Activated CD4-positive, alpha-beta T cell treated with anti-CD3 and anti-CD28 coated beads for 36 hours (primary cell): ENCODE data around the gene LFNG. TPM values are rescaled to one million over a fixed set of nuclear protein-coding genes. Genes with fewer than 3 reads are reported as not detected.

Source experiments
- ATAC-seq: fragments of 200-7000 bp; cut with Tn5 transposase; one replicate; pipeline ENCODE4 v1.10.0; 2021; ENCODE audit warnings: mild to moderate bottlenecking, moderate library complexity
- CTCF ChIA-PET: fragments of 350-600 bp; sonication (Branson Sonifier 250); formaldehyde crosslinking; loops from one replicate; lab custom pipeline; 2021; ENCODE audit warnings: antibody characterized with exemption; lab: Charles Lee
- POLR2A ChIA-PET: fragments of 350-600 bp; sonication (Branson Sonifier 250); formaldehyde crosslinking; loops from one replicate; lab custom pipeline; 2021; ENCODE audit warnings: antibody characterized with exemption, inconsistent platforms; lab: Charles Lee
- DNase-seq: peaks from one replicate; pipeline ENCODE4 v3.0.0-alpha.2; 2020
- H3K27ac Mint-ChIP-seq: one replicate; pipeline ENCODE4 v1.8.0; 2021; ENCODE audit warnings: mixed read lengths
- H3K27me3 Mint-ChIP-seq: one replicate; pipeline ENCODE4 v1.8.0; 2021; ENCODE audit warnings: mixed read lengths
- H3K36me3 Mint-ChIP-seq: one replicate; pipeline ENCODE4 v1.8.0; 2021; ENCODE audit warnings: low read depth, mixed read lengths
- H3K4me1 Mint-ChIP-seq: one replicate; pipeline ENCODE4 v1.8.0; 2021; ENCODE audit warnings: mixed read lengths
- H3K4me3 Mint-ChIP-seq: one replicate; pipeline ENCODE4 v1.8.0; 2021; ENCODE audit warnings: mild to moderate bottlenecking, moderate library complexity, mixed read lengths
- H3K9me3 Mint-ChIP-seq: one replicate; pipeline ENCODE4 v1.8.0; 2021; ENCODE audit warnings: low read depth, mixed read lengths
- intact Hi-C, 2 experiments: fragments of 100-400 bp; cut with DNase I in 1 of 2; cut with micrococcal nuclease in 1 of 2; formaldehyde crosslinking; loops; one replicate each; pipeline versions ENCODE4 v1.14.2 to v1.15.1; 2022 to 2024; cut with DNase I, micrococcal nuclease
- total RNA-seq, 2 experiments: library from RNA; stranded (reverse); gene quantifications; one replicate each; pipeline ENCODE4 v1.2.3, GENCODE V29; 2021

LFNG gene
- total RNA-seq: 10 to 100 TPM; 14.9 to 23.3 TPM

GRCh38 chr7:2519119-2519930 lies at the start of gene LFNG:
TSS of gene LFNG (plus strand) at chr7:2519774. CDS start at chr7:2519862, 88 bp downstream.
- Mint-ChIP-seq H3K27ac (peak within 1 kb of the TSS; percentile 73), H3K9me3 (no peaks in the 10 kb centered on the region), H3K4me3 (peak within 1 kb of the TSS; percentile 89), H3K4me1 (peaks cover 32% of the 10 kb centered on the region), H3K36me3 (no peaks in the 10 kb centered on the region), H3K27me3 (no peaks in the 10 kb centered on the region)
- intact Hi-C loops: loop anchor here (1.0 to 5.0 kb wide), 7 partner anchors 8 to 1357 kb away; partner anchors contain the start of genes BRAT1 (in 1 of the 2), CHST12 (in 1 of the 2), GNA12 (in 1 of the 2) and SNX8 (in 1 of the 2)
- DNase-seq: peak; percentile 91
- ATAC-seq: peak; percentile 75
- POLR2A ChIA-PET: no interaction called here
- CTCF ChIA-PET: interaction anchor here (0.6 to 1.5 kb wide), 3 partner anchors 10 to 39 kb away, joined by 3 to 4 read pairs (median 4); no protein-coding TSS in a partner anchor

- POLR2A ChIA-PET: interaction anchor here (0.6 kb wide), 1 partner anchor 78 kb away, joined by 7 read pairs; no protein-coding TSS in a partner anchor
- Mint-ChIP-seq H3K4me3 (no peak overlapping the region), H3K9me3 (no peaks in the 10 kb centered on the region), H3K36me3 (no peaks in the 10 kb centered on the region), H3K27ac (no peak overlapping the region), H3K27me3 (peaks cover 2% of the 10 kb centered on the region), H3K4me1 (no peaks in the 10 kb centered on the region)
- CTCF ChIA-PET: interaction anchor here (0.6 to 1.7 kb wide), 9 partner anchors 10 to 248 kb away, joined by 3 to 15 read pairs (median 3); no protein-coding TSS in a partner anchor
- DNase-seq (no peak), ATAC-seq (no peak)
- intact Hi-C loops: no loop called here
Measured at GRCh38 chr7:2470204-2471021, 49.2 kb upstream of the LFNG start.

- intact Hi-C loops: no loop called here
- no peaks in the 10 kb centered on the region for H3K9me3 Mint-ChIP-seq
Measured at GRCh38 chr7:2471022-2471329, 48.6 kb upstream of the LFNG start.

GRCh38 chr7:2471396-2471795 lies 48.2 kb upstream of the LFNG start:
- no peaks in the 10 kb centered on the region for H3K9me3 Mint-ChIP-seq
- no peak overlapping the region for H3K4me3 Mint-ChIP-seq
- H3K27me3 Mint-ChIP-seq: peaks cover 2% of the 10 kb centered on the region
- ChIA-PET CTCF (interaction anchor here (0.6 to 1.7 kb wide), 4 partner anchors 9 to 23 kb away, joined by 3 to 15 read pairs (median 5); no protein-coding TSS in a partner anchor), POLR2A (no interaction called here)
- H3K27ac Mint-ChIP-seq: no peak overlapping the region
- DNase-seq (no peak), ATAC-seq (no peak)
- H3K4me1 Mint-ChIP-seq: no peaks in the 10 kb centered on the region
- no peaks in the 10 kb centered on the region for H3K36me3 Mint-ChIP-seq
- intact Hi-C loops: no loop called here

More at GRCh38 chr7:2471022-2471329, 48.6 kb upstream of the LFNG start:
- H3K27ac Mint-ChIP-seq: no peak overlapping the region
- DNase-seq (no peak), ATAC-seq (no peak)
- no peaks in the 10 kb centered on the region for H3K4me1 Mint-ChIP-seq
- no peaks in the 10 kb centered on the region for H3K36me3 Mint-ChIP-seq
- no peak overlapping the region for H3K4me3 Mint-ChIP-seq
- CTCF ChIA-PET: interaction anchor here (0.6 to 1.7 kb wide), 5 partner anchors 9 to 200 kb away, joined by 3 to 15 read pairs (median 4); no protein-coding TSS in a partner anchor
- POLR2A ChIA-PET: interaction anchor here (0.6 kb wide), 1 partner anchor 77 kb away, joined by 7 read pairs; no protein-coding TSS in a partner anchor
- H3K27me3 Mint-ChIP-seq: peaks cover 2% of the 10 kb centered on the region

GRCh38 chr7:2472739-2473138 lies 46.8 kb upstream of the LFNG start:
- Mint-ChIP-seq H3K4me3 (no peak overlapping the region), H3K9me3 (no peaks in the 10 kb centered on the region), H3K36me3 (no peaks in the 10 kb centered on the region), H3K4me1 (no peaks in the 10 kb centered on the region), H3K27ac (no peak overlapping the region), H3K27me3 (peaks cover 2% of the 10 kb centered on the region)
- intact Hi-C loops: no loop called here
- POLR2A ChIA-PET: interaction anchor here (0.7 kb wide), 1 partner anchor 126 kb away, joined by 3 read pairs; no protein-coding TSS in a partner anchor
- CTCF ChIA-PET: interaction anchor here (0.8 to 0.9 kb wide), 3 partner anchors 14 to 597 kb away, joined by 3 read pairs; no protein-coding TSS in a partner anchor
- no peak for DNase-seq
- ATAC-seq: no peak

- intact Hi-C loops: no loop called here
- CTCF ChIA-PET: no interaction called here
- no peak overlapping the region for H3K4me3 Mint-ChIP-seq
- DNase-seq (no peak), ATAC-seq (no peak)
- POLR2A ChIA-PET: no interaction called here
- H3K9me3 Mint-ChIP-seq: no peaks in the 10 kb centered on the region
- H3K27ac Mint-ChIP-seq: no peak overlapping the region
- no peaks in the 10 kb centered on the region for H3K36me3 Mint-ChIP-seq
- peaks cover 2% of the 10 kb centered on the region for H3K27me3 Mint-ChIP-seq
- H3K4me1 Mint-ChIP-seq: no peaks in the 10 kb centered on the region
Measured at GRCh38 chr7:2473496-2474180, 45.9 kb upstream of the LFNG start.

- DNase-seq (no peak), ATAC-seq (no peak)
- CTCF ChIA-PET: no interaction called here
- Mint-ChIP-seq H3K27me3 (no peaks in the 10 kb centered on the region), H3K36me3 (no peaks in the 10 kb centered on the region), H3K27ac (no peak overlapping the region), H3K4me3 (no peak overlapping the region), H3K4me1 (no peaks in the 10 kb centered on the region), H3K9me3 (no peaks in the 10 kb centered on the region)
- POLR2A ChIA-PET: no interaction called here
- intact Hi-C loops: no loop called here
Measured at GRCh38 chr7:2474224-2474623, 45.4 kb upstream of the LFNG start.

- Mint-ChIP-seq H3K4me1 (no peaks in the 10 kb centered on the region), H3K27me3 (no peaks in the 10 kb centered on the region), H3K9me3 (no peaks in the 10 kb centered on the region), H3K36me3 (no peaks in the 10 kb centered on the region), H3K27ac (no peak overlapping the region), H3K4me3 (no peak overlapping the region)
- ATAC-seq: no peak
- intact Hi-C loops: loop anchor here in 1 of 2 experiments (5.0 kb wide), 1 partner anchor 37 kb away; no protein-coding TSS in a partner anchor
- no peak for DNase-seq
- POLR2A ChIA-PET: no interaction called here
- CTCF ChIA-PET: interaction anchor here (0.6 kb wide), 1 partner anchor 138 kb away, joined by 3 read pairs; no protein-coding TSS in a partner anchor
Measured at GRCh38 chr7:2474813-2475677, 44.5 kb upstream of the LFNG start.

GRCh38 chr7:2475678-2476015 lies 43.9 kb upstream of the LFNG start:
- POLR2A ChIA-PET: no interaction called here
- ATAC-seq (no peak), DNase-seq (no peak)
- no peaks in the 10 kb centered on the region for H3K27me3 Mint-ChIP-seq
- intact Hi-C loops: loop anchor here (2.0 to 5.0 kb wide), 2 partner anchors 37 to 91 kb away; no protein-coding TSS in a partner anchor
- no peaks in the 10 kb centered on the region for H3K4me1 Mint-ChIP-seq
- H3K27ac Mint-ChIP-seq: no peak overlapping the region
- CTCF ChIA-PET: no interaction called here
- no peaks in the 10 kb centered on the region for H3K9me3 Mint-ChIP-seq
- H3K4me3 Mint-ChIP-seq: no peak overlapping the region
- no peaks in the 10 kb centered on the region for H3K36me3 Mint-ChIP-seq

GRCh38 chr7:2476298-2476697 lies 43.3 kb upstream of the LFNG start, which contains the start of gene GRIFIN:
TSS of gene GRIFIN (minus strand) at chr7:2476398. CDS start at chr7:2476383, 15 bp downstream.
- ATAC-seq (no peak), DNase-seq (no peak)
- H3K9me3 Mint-ChIP-seq: no peaks in the 10 kb centered on the region
- H3K27ac Mint-ChIP-seq: no peak within 1 kb of the TSS
- H3K4me1 Mint-ChIP-seq: no peaks in the 10 kb centered on the region
- CTCF ChIA-PET: interaction anchor here (0.6 to 1.1 kb wide), 2 partner anchors 25 to 92 kb away, joined by 3 read pairs; no protein-coding TSS in a partner anchor
- POLR2A ChIA-PET: no interaction called here
- no peaks in the 10 kb centered on the region for H3K36me3 Mint-ChIP-seq
- intact Hi-C loops: loop anchor here (2.0 to 5.0 kb wide), 2 partner anchors 36 to 91 kb away; no protein-coding TSS in a partner anchor
- no peak within 1 kb of the TSS for H3K4me3 Mint-ChIP-seq
- H3K27me3 Mint-ChIP-seq: no peaks in the 10 kb centered on the region
